SIG-M5 treated with dmso at 0.1 percent for 504 hours (cell line): Measurements from ENCODE around the gene P2RY4.
"Not testable (repeated sequence)": the region's sequence is repeated elsewhere in the genome, so short reads cannot be mapped to it uniquely, and the experiment has no call there.

Experiments used
- DNase-seq: peaks from one replicate; lab custom pipeline; 2025; ENCODE audit not compliant: unreplicated experiment; lab: John Stamatoyannopoulos, UW

Gene P2RY4

GRCh38 chrX:70260104-70260503 is at the start of gene P2RY4:
P2RY4 (minus strand) TSS chrX:70260204; CDS start chrX:70259624, 580 bp downstream.
- DNase-seq, result no peak

- DNase-seq, result no peak
These were observed 41.7 kb upstream of the P2RY4 start for GRCh38 chrX:70301716-70302115.

DNA sequence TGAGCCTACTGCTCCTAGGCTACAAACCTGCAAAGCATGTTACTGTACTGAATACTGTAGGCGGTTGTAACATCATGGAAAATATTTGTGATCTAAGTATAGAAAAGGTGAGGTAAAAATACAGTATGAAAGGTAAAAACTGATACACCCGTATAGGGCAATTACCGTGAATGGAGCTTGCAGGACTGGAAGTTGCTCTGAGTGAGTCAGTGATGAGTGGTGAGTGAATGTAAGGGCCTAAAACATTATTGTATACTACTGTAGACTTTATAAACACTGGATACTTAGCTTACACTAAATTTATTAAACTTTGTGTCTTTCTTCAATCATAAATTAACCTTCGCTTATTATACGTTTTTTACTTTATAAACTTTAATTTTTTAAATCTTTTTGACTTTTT is 33.6 kb upstream of the P2RY4 start:
- no peak for DNase-seq

DNA sequence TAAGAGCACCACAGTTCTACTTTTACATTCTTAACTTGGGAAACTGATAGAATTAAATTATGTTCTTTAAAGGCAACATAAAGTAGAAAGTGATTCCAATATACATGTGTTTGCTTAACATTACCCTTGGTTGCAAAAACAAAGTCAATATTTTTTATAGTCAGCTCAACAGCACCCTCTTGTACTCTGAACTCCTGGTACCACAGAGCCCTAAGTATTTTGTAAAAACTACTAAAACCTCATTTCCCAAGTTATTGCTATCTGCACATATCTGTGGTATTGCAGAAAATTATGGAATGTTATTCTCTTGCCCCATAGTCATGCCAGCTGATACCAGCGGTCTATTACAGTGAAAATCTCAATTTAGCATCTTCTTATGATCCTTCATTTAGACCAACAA is 32.8 kb upstream of the P2RY4 start:
- no peak for DNase-seq

GRCh38 chrX:70289793-70290770 is 30.1 kb upstream of the P2RY4 start, which contains the start of the genes KIF4A and PDZD11:
KIF4A (plus strand) TSS chrX:70290104; CDS start chrX:70290459, 355 bp downstream.
PDZD11 (minus strand) TSS chrX:70289927; CDS start chrX:70289341, 586 bp downstream.
- DNase-seq, result peak; percentile 73

DNA sequence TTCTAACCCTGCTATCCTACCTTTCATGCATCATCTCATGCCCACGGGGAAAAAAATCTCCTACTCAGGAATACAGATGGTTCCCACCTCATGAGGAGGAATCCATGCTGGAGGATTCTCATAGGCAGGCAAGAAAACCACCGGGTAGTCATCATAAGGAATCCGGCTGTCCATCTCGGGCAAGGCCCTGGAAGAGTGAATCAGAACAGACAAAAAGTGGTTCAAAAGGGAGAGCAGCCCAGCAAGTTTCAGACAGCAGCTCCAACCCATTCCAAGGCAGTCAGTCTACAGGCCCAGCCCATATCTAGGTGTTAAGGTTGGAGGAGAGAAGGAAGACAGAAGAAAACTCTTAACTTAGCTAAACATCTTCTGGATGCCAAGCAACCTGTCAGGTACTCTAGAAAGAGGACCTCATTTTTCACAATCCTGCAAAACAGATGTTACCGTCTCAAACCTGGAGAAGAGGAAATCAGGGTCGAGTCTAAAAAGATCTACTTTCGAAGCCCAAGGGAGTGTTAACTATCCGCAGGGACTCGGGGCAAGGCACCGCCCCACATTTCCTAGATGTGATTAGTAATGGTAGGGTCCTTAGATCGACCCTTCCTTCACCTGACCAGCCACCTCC is 29.3 kb upstream of the P2RY4 start:
- DNase-seq, result no peak

GRCh38 chrX:70281951-70282350 is 21.9 kb upstream of the P2RY4 start, which contains the start of gene RAB41:
RAB41 (plus strand) TSS chrX:70282172; CDS start chrX:70282218, 46 bp downstream.
- DNase-seq, result no peak

DNA sequence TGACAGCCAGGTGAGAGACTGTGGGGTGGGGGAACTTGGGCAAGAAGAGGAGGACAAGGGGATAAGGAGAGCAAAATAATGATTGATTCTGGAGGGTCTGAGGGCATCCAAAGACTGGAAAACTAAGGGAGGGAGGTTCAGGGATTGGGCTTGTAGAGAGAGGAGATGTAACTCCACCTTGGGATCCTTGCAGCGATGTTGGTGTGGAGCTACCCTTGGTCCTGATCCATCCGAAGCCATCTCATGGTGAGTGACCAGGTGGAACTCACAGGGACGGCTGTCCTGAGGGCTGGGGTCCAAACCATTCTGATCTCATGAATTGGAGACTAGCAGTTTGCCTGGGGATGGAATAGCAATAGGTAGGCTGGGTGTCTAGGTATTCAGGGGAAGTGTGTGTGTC is 20.6 kb upstream of the P2RY4 start:
- DNase-seq, result no peak

GRCh38 chrX:70279081-70279480 is 19.1 kb upstream of the P2RY4 start:
- no peak for DNase-seq

DNA sequence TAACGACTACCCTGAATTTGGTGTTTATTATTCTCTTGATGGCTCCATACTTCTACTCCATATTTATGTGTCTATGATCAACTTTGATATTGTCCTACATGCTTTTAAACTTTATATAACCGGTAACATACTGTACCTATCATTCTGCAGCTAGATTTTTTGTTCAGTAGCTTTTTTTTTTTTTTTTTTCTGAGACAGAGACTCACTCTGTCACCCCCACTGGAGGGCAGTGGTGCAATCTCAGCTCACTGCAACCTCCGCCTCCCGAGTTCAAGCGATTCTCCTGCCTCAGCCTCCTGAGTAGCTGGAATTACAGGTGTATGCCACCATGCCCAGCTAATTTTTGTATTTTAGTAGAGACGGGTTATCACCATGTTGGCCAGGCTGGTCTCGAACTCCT is 14.0 kb upstream of the P2RY4 start:
- DNase-seq, result not testable (repeated sequence)

DNA sequence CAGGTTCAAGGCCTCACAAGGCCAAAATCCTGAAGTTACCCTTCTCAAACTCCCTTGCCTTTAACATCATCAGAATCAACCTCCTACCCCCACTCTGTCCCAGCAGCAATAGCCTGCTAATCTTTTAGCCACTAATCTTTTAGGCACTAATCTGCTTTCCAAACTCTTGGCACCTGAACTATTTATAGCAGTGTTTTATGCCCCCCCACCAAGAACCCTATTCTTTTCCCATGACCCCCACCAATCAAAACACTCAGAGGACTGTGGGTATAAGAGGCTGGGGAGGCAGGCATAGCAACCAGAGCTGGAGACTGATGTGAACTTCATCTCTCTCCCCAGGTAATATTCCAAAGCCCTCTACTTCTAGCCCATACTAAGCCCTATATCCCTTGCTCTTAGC is 8.0 kb upstream of the P2RY4 start, which contains the start of gene ARR3:
TSS of gene ARR3 (plus strand) at position 301 of the 400 bp plus-strand sequence. CDS start 1,052 bp downstream, outside the sequence.
- DNase-seq, result no peak

DNA sequence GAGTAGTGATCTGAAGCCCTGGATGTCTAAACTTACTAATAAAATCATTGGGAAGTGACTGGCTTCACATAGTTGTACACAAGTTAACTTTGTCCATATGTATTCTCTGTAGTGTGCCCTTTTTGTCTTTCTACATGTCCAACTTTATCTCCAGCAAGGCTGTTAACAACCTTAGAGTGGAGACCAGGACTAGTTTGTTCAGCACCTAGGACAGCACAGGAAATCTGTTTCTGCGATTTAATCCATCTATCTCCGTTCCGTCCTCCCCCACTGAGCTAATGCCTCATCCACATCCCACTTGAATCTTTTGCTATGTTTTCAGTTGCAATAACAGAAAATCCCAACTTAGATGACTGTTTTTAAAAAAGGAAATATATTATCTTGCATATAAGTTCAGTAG is 4.8 kb upstream of the P2RY4 start:
- DNase-seq, result no peak

- DNase-seq, result peak; percentile 3
These were observed 3.1 kb upstream of the P2RY4 start for GRCh38 chrX:70262952-70263567.

DNA sequence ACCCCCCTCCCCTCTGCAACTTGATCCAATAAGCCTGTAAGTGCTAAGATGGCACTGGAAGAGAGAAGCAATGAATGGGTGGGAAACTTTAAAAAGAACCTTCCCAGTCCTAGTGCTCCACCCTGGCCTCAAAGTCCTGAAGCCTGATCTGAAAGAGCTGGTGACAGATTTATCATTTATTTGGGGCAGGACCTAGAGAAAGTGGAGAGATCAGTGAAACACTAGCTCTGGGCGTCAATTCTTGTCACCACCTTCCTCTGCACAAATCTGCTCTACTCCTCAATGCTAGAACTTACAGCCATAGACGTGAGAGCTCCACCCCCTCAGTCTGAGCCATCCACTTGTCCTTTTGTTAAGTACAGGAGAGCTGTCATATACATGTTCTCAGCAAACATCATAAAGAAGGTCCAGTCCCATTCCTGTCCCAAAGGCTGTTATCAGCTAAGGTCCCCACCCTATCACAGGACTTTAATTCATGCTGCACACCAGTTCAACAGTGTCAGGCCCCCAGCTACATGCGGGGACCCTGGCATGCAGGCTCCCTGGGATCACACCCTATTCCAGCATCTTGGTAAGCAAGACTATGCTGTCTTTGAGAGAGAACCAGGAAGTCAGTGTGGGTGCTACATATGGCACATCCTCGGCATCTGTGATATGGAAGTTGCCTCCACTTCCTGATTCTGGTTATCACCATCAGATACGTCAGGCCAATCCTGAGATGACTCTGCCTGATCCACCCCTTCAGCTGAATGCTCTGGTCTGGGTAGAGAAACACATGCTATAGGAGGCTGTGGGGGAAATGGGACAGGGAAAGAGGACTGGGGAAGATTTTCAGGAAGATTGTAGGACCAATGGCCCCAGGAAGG is 2.3 kb downstream of the P2RY4 start:
- no peak for DNase-seq

DNA sequence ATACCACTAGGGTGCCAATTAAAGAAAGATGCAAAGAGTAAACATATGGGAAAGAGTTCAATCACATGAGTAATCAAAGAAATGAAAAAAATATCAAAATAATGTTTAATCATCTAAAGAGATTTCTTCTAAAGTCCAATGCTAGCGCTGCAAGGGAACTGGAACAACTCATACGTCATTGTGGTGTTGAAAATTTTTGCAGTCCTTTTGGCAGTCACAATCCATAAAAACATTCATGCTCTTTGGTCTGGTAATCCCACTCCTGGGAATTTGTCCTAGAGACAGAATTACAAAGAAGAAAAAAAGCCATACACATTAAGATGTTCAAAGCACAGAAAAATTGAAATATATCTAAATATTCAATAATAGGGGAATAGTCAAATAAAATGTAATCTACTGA is 4.6 kb downstream of the P2RY4 start:
- no peak for DNase-seq

DNA sequence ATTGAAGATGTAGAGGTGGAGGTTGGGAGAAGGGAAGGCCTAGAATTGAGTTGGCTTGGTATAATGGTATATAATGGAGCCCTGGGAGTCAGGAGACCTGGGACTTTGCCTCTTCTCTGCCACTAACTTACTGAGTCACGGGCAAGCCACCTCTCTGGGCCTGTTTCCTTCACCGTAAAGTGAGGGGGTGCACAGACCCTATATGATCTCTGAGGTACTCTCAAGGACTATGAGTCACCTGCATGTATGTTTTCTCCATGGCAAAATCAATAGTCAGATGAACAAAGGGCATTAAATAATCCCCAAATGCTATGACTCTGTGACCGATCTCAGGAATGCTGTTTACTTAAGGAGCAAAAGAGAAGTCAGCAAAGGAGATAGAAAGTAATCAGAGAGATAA is 5.1 kb downstream of the P2RY4 start:
- DNase-seq, result no peak

DNA sequence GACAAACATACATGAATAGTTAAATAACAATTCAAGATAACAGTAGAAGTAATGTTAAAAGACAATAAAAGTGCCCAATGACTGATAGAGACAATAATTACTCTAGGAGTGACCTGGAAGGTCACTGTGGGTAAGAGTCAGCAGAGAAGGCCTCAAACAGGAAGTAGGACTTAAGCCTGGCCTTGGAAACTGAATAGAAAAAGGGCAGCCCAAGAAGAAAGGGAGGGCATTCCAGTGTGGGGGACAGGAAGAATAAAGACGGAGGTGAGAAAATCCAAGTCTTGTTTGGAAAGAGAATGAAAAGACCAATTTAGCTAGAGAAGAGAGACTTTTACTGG is 6.0 kb downstream of the P2RY4 start:
- DNase-seq, result no peak

GRCh38 chrX:70253377-70254062 is 6.5 kb downstream of the P2RY4 start:
- no peak for DNase-seq

GRCh38 chrX:70252491-70252890 is 7.5 kb downstream of the P2RY4 start:
- DNase-seq, result no peak

DNA sequence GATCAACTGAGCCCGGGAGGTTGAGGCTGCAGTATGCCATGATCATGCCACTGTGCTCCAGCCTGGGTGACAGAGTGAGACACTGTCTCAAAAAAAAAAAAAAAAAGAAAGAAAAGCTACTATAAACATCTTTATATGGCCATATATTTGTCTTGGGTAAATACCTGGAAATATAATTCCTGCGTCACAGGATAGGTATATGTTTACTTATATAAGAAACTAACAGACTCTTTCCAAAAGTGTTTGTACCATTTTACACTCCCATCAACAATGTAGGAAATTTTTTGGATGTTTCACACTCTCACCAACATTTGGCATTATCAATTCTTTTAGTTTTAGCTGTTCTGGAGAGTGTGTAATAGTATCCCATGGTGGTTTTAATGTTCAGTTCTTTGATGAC is 12.8 kb downstream of the P2RY4 start:
- DNase-seq, result no peak
